SK-N-SH treated with all-trans-retinoic acid at 6 μM for 48 hours (cell line): ENCODE results near the gene MAP2K4.

Experiments
- ATAC-seq: fragments of 200-7000 bp; cut with Tn5 transposase; 3 replicates; pipeline ENCODE4 v1.9.1; 2020; ENCODE audit warnings: mild to moderate bottlenecking, moderate library complexity
- ARNTL ChIP-seq: fragments of 450-650 bp; formaldehyde crosslinking; IDR thresholded peaks from 2 replicates; pipeline ENCODE4 v1.5.0; 2020; ENCODE audit warnings: low read depth, mild to moderate bottlenecking, moderate library complexity, borderline replicate concordance
- BACH2 ChIP-seq: fragments of 250-450 bp; sonication (Bioruptor Pico); IDR thresholded peaks from 2 replicates; pipeline ENCODE4 v1.9.0; 2021; ENCODE audit warnings: mild to moderate bottlenecking, borderline replicate concordance
- CREB5 ChIP-seq: fragments of 250-450 bp; sonication (Bioruptor Pico); IDR thresholded peaks from 2 replicates; pipeline ENCODE4 v1.5.1; 2020; ENCODE audit warnings: low read depth, mild to moderate bottlenecking, moderate library complexity
- CSDC2 ChIP-seq: fragments of 250-450 bp; sonication (Bioruptor Pico); IDR thresholded peaks from 2 replicates; pipeline ENCODE4 v1.5.0; 2020; ENCODE audit warnings: mild to moderate bottlenecking, moderate library complexity
- CSRNP3 ChIP-seq: fragments of 250-450 bp; sonication (Bioruptor Pico); IDR thresholded peaks from 2 replicates; pipeline ENCODE4 v1.5.1; 2021; ENCODE audit warnings: mild to moderate bottlenecking, moderate library complexity
- ESRRG ChIP-seq: fragments of 250-450 bp; sonication (Bioruptor Pico); IDR thresholded peaks from 2 replicates; pipeline ENCODE4 v1.6.1; 2021; ENCODE audit warnings: mild to moderate bottlenecking
- GLIS3 ChIP-seq: fragments of 250-450 bp; sonication (Bioruptor Pico); IDR thresholded peaks from 2 replicates; pipeline ENCODE4 v1.5.0; 2020; ENCODE audit warnings: mild to moderate bottlenecking, moderate library complexity
- ISL1 ChIP-seq: fragments of 250-450 bp; sonication (Bioruptor Pico); IDR thresholded peaks from 2 replicates; pipeline ENCODE4 v2.1.2; 2022; ENCODE audit warnings: mild to moderate bottlenecking, moderate library complexity
- OSR1 ChIP-seq: fragments of 250-450 bp; sonication (Bioruptor Pico); IDR thresholded peaks from 2 replicates; pipeline ENCODE4 v1.8.0; 2022; ENCODE audit warnings: moderate library complexity, mild to moderate bottlenecking, inconsistent platforms
- PATZ1 ChIP-seq: fragments of 250-450 bp; sonication (Bioruptor Pico); IDR thresholded peaks from 2 replicates; pipeline ENCODE4 v1.8.0; 2020; ENCODE audit warnings: mild to moderate bottlenecking, moderate library complexity, borderline replicate concordance
- POU6F1 ChIP-seq: fragments of 250-450 bp; sonication (Bioruptor Pico); IDR thresholded peaks from 2 replicates; pipeline ENCODE4 v1.8.0; 2021; ENCODE audit warnings: low read depth, mild to moderate bottlenecking, moderate library complexity, borderline replicate concordance
- PPARA ChIP-seq: fragments of 250-450 bp; sonication (Bioruptor Pico); IDR thresholded peaks from 2 replicates; pipeline ENCODE4 v1.5.0; 2020; ENCODE audit warnings: mild to moderate bottlenecking, borderline replicate concordance
- RARB ChIP-seq: fragments of 250-450 bp; sonication (Bioruptor Pico); IDR thresholded peaks from 2 replicates; pipeline ENCODE4 v1.8.0; 2021; ENCODE audit warnings: mild to moderate bottlenecking, moderate library complexity
- TCF4 ChIP-seq: fragments of 250-450 bp; sonication (Bioruptor Pico); IDR thresholded peaks from 2 replicates; pipeline ENCODE4 v1.8.0; 2021; ENCODE audit warnings: mild to moderate bottlenecking, moderate library complexity, borderline replicate concordance
- TOX ChIP-seq: fragments of 250-450 bp; sonication (Bioruptor Pico); IDR thresholded peaks from 2 replicates; pipeline ENCODE4 v1.8.0; 2021; ENCODE audit warnings: mild to moderate bottlenecking, moderate library complexity, borderline replicate concordance
- ZC3H10 ChIP-seq: fragments of 250-450 bp; sonication (Bioruptor Pico); IDR thresholded peaks from 2 replicates; pipeline ENCODE4 v1.5.1; 2021; ENCODE audit warnings: mild to moderate bottlenecking, moderate library complexity
- ZFP3 ChIP-seq: fragments of 250-450 bp; sonication (Bioruptor Pico); IDR thresholded peaks from 2 replicates; pipeline ENCODE4 v1.5.0; 2020; ENCODE audit warnings: mild to moderate bottlenecking, moderate library complexity
- ZFP30 ChIP-seq: fragments of 450-650 bp; formaldehyde crosslinking; IDR thresholded peaks from 2 replicates; pipeline ENCODE4 v1.5.0; 2022; ENCODE audit warnings: mild to moderate bottlenecking, moderate library complexity
- ZNF565 ChIP-seq: fragments of 450-650 bp; formaldehyde crosslinking; conservative IDR thresholded peaks from 2 replicates; pipeline ENCODE4 v1.5.0; 2020; ENCODE audit warnings: low read depth, mild to moderate bottlenecking, moderate library complexity
- ZNF70 ChIP-seq: fragments of 450-650 bp; formaldehyde crosslinking; IDR thresholded peaks from 2 replicates; pipeline ENCODE4 v1.5.0; 2020; ENCODE audit warnings: mild to moderate bottlenecking, moderate library complexity
- ZNF8 ChIP-seq: fragments of 450-650 bp; formaldehyde crosslinking; IDR thresholded peaks from 2 replicates; pipeline ENCODE4 v1.5.0; 2020; ENCODE audit warnings: mild to moderate bottlenecking, moderate library complexity

MAP2K4 gene

GRCh38 chr17:12070561-12070960 lies 49.9 kb downstream of the MAP2K4 start:
- TF ChIP-seq ZNF565 (CRISPR knock-in tag), result no peak
- no peak for ATAC-seq

GRCh38 chr17:12074346-12074745 lies 53.7 kb downstream of the MAP2K4 start:
- no peak for TF ChIP-seq BACH2
- no peak for TF ChIP-seq GLIS3
- no peak for TF ChIP-seq ZFP3 (CRISPR knock-in tag)
- TF ChIP-seq TOX, result no peak
- TF ChIP-seq CREB5 (CRISPR knock-in tag), result no peak
- no peak for TF ChIP-seq ZFP30 (CRISPR knock-in tag)
- no peak for TF ChIP-seq CSDC2 (CRISPR knock-in tag)
- no peak for TF ChIP-seq ISL1 (CRISPR knock-in tag)
- TF ChIP-seq OSR1, result no peak
- TF ChIP-seq TCF4, result no peak
- no peak for TF ChIP-seq POU6F1 (CRISPR knock-in tag)
- no peak for TF ChIP-seq ARNTL
- no peak for TF ChIP-seq CSRNP3 (CRISPR knock-in tag)
- TF ChIP-seq ESRRG (CRISPR knock-in tag), result no peak
- TF ChIP-seq ZNF565 (CRISPR knock-in tag), result no peak
- TF ChIP-seq ZNF70 (CRISPR knock-in tag), result no peak
- TF ChIP-seq ZNF8 (CRISPR knock-in tag), result no peak
- TF ChIP-seq, all 23 proteins: peak for 0
- no peak for ATAC-seq

GRCh38 chr17:12077773-12078172 lies 57.1 kb downstream of the MAP2K4 start:
- TF ChIP-seq ZFP30 (CRISPR knock-in tag) (no peak), PATZ1 (CRISPR knock-in tag) (no peak), RARB (CRISPR knock-in tag) (no peak), ZFP3 (CRISPR knock-in tag) (no peak), OSR1 (no peak), ZC3H10 (CRISPR knock-in tag) (no peak), CREB5 (CRISPR knock-in tag) (no peak), ESRRG (CRISPR knock-in tag) (no peak), ISL1 (CRISPR knock-in tag) (no peak), CSRNP3 (CRISPR knock-in tag) (no peak), TOX (no peak), ZNF70 (CRISPR knock-in tag) (no peak), GLIS3 (no peak), ZNF565 (CRISPR knock-in tag) (no peak), PPARA (CRISPR knock-in tag) (no peak), CSDC2 (CRISPR knock-in tag) (no peak), ARNTL (no peak), POU6F1 (CRISPR knock-in tag) (no peak), ZNF8 (CRISPR knock-in tag) (no peak)
- no peak for ATAC-seq
